NCI-H2081 (cell line): ENCODE data around the gene STAC.
"Not testable (repeated sequence)": the region's sequence is repeated elsewhere in the genome, so short reads cannot be mapped to it uniquely, and the experiment has no call there.

Experiments used
- DNase-seq, 2 experiments: peaks; one replicate each; lab custom pipeline; 2025; lab: John Stamatoyannopoulos, UW

The STAC gene

DNA sequence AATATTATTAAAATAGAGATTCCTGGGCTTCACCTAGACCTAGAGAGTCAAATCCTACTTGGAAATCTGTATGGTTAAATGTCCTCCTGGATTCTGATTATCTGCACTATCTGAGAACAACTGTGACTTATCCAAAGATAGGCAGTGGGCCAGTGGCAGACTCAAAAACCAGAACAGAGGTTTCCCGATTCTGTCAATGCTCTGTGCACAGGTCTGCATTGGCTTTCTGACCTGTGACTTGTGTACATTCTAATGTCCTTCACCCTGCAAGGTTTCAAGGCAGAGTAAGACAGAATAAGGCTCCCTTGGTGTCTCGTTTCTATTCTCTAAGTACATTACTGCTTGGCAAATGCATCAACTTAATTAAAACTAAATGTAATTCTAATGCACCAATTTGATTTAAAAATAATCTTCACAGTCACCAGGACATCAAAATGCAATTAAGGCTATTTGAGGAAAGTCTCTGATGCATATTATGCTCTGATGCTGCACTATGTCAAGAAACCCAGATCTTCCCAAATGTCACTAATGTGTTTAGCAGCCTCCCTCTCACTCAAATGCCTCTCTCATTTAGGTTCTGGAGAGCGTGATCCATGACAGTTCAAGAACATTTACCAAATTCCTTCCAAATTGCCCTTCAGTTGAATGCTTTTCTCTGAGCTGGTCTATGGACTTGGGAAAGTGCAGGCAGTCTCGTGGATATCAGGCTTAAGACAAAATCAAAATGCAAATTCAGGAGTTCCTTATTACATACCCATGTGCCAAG lies 140.1 kb downstream of the STAC start:
- DNase-seq: no peak

DNA sequence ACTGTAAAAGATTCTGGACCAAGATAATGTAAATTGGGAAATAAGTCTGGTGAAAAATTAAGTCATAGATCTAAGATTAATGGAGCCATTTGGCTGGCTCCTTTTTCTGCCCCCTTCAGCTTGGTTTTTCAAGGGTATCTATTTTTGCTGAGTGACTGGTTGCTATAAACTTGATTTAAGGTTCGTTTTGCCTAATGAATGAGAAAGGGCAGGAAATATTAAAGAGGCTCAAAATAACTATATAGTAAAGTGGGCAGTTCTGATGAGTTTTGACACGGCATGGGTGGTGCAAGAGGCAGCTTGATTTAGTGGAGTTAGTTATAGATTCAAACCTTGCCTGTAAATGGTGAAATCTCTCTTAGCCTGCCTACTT lies 140.7 kb downstream of the STAC start:
- no peak for DNase-seq

DNA sequence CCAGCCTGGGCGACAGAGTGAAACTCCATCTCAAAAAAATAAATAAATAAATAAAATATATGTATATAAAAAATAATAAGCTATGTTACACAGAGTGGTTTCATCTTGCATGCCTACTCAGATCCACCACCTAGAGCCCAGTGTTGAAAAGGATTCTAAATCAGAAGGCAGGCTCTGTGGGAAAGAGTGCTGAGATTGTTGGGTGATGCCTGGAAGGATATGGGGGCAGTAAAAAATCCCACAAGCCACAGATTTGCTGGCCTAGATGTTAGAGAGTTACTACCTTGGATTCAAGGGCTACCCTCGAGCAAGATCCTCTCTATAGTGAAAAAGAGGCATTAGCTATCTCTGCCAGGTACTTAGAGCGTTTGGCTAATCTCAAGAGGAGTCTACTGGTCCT lies 144.3 kb downstream of the STAC start:
- DNase-seq: no peak

DNA sequence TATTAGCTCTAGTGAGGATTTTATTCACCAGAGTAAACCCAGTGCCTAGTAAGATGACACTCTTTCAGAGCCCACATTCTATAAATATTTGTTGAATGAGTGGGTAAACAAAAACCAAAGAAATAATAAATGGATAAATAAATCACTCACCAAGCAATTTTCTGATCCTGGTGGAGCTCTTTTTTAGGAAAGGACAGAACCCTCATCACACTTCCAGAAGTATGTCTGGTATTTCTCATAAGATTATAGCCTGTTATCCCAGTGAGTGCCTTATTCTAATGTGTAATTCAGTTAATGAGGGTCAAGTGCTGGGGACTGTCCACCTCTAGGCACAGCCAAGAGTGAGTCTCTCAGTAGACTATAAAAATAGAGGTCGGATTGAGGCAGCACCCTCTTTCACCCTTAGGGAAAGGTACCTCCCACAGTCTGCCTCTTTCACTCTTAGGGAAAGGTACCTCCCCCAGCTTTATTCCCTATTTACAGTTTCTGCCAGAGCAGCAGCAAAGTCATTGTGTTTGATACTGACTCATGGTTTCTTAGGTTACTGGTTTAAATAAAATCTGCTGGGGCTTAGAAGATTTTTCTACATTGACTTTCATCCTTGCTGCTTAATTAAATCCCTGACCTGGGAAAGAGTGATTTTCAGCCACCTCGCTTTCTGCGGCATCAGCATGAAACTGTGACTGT lies 145.0 kb downstream of the STAC start:
- no peak for DNase-seq

DNA sequence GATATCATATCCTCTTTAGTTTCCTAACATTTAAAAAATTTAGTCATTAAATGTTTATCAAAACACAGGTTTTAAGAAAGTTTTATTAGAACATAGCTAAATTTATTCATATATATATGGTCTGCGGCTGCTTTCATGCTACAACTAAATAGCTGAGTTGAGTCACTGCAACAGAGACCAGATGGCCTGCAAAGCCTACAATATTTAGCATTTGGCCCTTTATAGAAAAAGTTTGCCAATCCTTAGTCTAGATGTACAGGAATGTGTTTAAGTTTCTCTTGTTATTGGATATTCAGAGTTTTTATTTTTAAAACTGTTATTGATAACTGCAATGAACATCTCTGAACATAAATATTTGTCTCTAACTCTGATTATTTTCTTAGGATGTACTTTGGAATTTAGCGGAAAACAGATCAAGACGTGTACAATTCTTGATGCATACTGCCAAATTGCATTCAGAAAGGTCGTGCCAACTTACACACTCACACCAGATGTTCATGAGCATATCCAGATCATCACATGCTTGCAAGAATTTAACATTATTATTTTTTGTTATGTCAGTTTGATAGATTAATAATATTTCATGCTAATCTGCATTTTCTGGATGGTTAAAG lies 157.9 kb downstream of the STAC start:
- no peak for DNase-seq

DNA sequence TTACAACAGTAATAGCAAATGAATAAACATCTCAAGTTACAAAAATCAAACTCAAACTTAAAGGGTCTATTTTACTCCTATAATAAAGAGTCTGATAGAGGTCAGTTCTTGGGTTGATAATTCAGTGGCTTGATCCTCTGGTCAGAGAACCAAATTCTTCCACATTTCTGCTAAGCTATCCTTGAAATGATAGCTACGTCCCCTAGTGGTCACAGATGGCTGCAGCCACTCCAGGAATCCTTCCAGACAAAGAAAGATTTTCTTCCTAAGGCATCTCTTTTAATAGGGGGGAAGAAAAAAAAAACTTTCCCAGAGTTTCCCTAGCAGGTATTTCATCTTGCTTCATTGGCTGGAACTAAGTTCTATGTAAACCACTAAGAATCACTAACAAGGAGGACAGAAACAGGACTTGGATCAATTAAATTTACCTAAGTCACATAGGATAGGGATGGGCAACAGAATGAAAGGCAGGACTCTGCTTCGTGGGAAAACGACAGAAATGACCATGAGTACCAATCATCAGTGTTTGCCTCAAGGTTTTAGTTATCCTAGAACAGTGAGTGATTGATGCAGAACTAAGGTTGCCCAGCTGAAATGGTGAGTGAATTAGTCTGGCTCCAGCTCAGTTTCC lies 160.7 kb downstream of the STAC start:
- peak in 1 of 2 experiments; percentile 33 for DNase-seq

DNA sequence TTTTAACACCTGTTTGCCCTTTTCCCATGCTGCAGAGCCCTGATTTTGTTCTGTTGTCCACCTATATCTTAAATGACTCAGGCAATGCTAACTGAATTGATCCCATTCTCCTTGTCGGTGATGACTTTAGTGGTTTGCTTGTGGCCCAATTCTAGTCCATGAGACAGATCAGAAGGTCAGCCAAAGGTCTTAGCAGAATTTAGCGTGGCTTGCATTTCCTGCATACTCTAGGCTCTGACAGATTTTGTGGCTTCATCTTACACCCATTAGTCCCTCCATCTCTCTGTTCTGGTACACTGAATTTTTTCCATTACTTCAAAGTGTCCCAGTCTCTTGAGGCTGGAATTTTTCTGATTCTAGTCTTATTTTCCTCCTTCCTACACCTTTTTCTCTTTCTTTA lies 161.9 kb downstream of the STAC start:
- DNase-seq: no peak

DNA sequence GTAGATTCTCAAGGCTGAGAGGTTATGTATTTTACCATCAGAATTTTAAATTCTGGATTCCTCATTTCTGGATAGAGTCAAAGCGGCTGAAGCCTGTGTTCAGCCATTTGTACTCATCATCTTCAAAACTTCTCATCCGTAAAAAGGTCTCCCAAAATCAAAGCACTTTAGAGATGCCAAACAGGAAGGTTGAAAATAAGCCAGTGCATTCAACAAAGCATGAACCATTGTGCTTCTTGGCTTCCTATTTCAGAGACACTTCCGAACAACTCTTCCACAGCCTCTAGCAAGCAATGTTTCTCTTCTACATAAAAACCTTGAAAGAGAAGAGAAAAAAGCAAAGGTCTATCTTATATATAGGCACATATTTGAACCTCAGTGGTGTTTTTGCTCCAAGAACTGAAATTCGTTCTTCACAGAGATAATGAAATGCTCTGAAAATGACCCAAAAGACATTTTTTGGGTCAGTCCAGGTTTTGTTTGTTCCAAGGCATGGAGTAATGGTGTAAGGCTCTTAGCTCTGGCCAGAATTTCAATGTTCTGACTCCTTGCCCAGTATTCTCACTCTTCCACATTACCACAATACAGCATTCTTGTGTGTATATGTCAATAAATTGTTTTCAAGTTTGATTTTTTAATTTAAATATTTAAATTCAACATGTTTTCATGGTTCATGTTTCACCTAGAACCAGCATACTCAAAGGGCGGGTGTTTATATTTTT lies 163.1 kb downstream of the STAC start:
- no peak for DNase-seq

DNA sequence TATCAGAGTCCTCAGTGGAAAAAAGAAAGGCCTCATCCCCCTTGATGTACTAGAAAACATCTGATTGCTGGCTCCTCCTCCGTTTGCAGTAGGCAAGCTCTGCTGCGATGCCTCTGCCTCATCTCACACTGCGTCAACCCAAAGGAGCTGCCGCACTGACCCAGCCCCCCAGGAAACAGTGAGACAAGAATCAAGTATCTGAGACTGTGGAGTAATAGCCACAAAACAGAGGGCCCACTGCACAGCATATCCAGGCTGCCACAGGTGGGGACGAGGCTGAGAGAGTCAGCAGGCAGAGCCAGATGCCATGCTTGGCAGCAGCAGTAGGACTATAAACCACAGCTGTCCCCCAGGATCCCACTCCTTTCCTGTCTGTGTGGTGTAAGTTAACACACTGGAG lies 165.9 kb downstream of the STAC start:
- no peak for DNase-seq

DNA sequence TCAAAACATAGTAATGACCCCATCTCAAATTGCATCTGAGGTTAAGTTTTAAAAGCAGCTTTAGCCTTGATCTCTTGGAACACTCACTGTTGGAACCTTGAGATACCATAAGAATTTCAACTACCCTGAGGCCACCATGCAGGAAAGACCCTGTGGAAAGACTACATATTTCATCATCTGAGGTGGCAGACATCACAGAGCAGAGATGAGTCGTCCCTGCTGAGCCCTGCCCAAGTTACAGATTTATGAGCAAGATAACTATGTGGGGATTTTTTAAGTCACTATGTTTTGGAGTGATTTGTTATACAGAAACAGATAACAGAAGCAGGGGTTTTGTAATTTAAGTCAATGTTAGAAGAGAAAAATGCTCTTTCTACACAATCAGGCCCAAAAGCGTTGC lies 168.4 kb downstream of the STAC start:
- DNase-seq: no peak

DNA sequence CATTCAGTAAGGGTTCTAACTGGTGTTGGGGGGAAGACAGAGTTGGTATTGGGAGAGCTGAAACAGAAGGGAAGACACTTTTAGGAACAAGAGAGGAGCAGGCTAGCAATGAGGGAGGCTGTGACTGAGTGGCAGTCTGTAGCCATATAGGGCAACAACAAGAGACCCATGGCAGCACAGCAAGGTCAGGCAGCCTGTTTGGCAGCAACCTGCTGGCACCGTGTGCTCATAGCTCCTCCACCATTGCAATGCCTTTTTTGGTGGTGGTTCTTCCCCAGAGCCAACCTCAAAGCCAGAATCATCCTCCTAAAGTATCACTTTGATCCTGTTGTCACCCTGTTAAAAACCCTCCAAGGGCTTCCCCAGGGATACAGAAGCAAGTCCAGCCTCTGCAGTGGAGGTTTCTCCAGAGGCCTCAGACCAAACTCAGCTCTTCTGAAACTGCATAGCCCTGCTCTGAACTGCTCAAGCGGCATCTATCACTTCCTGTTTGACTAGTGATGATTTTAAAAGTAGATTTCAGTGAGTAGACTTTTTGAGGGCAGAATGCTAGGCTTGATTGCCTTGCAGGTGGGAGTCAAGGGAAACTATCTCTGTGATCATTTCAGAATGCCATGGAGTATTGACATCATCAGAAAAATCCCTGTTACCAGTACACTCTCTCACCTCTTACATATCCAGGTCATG lies 176.9 kb downstream of the STAC start:
- DNase-seq: no peak

DNA sequence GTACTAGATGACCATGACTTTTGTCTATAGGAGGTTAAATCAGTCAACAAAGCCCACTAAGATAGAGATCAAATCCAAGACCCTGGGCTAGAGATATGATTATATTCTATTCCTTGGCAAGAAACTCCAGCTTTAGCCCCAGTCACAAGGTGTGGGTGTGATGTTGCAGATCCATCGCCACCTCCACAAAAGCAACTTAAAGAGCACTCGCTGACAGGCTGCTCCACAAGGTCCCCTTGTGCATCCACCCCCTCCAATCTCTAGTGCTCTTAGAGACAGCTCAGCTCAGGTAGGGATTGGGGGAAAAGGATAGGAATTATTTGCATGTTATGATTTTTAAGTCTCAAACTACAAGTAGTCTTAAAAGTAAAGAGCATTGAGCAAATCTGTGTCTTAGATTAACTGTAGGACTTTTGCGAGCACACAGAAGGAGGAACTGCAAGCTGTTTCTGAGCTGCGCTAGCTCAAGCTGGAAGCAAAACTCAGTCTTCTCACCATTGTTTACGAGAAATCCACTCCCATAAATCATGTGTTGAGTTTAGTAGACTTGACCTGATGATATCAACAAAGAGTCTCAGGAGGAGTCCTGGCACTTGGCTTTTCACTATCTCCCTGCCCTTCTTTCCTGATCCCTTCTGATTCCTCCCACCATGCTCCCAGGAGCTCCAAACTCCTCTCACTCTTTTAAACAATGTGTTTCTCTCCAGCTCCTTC lies 177.6 kb downstream of the STAC start:
- no peak for DNase-seq

DNA sequence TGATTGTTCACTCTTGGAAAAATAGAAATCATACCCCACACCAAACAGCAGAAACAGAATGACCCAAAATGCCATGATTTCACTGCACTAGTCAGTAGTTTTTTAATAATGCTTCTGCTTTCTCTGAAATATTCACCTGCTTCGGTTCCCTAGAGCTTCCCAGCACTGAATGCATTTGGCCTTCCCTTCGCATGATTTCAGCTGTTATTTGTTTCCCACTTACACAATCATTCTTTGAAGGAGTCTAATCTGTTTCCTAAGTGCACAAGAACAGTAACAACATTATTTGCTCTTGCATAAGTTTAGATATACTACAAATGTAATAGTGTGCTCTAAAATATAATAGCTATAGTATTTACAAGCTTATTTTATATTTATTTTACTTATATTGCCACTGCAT lies 178.7 kb downstream of the STAC start:
- no peak for DNase-seq

DNA sequence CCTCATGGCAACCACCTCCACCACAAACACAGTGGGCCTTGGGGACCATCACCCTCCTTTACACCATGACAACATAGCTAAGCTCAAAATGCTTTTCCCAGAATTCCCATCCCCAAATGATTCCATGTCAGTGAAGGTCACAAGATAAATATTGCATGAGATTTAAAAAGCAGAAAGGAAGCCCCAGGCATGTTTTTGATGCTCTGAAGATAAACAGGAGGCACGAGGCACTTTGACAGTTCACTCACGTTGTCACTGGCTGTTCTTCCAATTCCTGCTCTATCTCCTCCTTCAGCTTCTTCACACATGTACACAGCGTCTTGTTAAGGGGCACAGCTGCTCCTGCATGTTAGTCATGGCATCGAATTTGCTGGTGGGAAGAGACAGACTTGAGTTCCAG lies 180.4 kb downstream of the STAC start:
- DNase-seq: no peak

DNA sequence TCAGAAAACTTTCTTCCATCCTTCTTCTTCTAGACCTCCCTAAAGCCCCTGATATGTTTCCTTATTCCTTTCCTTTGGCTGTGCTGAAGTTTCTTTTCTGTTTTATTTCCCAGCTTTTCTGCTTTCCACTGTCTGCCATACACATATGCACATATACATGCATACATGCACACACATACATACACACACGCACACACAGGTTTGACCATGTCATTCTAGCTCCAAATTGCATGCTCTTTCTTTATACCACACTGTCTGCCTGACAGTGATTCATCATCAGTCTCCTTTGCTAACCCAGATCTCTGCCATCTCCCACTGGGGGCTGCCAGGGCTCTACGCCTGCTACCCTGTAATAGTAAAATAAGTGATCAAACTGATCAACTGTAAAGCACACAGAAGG lies 181.3 kb downstream of the STAC start:
- DNase-seq: no peak

DNA sequence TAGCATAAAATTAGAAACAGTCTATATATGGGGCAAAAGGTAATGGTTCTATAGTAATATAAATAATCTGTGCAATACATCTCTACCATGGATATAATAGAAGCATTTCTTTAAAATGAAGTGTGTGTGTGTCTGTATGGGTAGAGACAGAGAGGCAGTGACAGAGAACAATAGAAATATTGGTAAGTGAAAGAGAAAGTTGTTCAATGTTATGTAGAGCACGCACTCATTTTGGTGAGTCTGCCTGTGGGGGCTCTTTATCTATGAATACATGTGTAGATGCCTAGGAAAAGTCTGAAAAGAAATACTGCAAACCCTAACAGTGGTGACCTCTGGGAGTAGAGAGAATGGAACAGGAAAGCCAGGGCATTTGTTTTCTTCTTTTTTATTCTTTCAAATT lies 182.6 kb downstream of the STAC start:
- no peak for DNase-seq

DNA sequence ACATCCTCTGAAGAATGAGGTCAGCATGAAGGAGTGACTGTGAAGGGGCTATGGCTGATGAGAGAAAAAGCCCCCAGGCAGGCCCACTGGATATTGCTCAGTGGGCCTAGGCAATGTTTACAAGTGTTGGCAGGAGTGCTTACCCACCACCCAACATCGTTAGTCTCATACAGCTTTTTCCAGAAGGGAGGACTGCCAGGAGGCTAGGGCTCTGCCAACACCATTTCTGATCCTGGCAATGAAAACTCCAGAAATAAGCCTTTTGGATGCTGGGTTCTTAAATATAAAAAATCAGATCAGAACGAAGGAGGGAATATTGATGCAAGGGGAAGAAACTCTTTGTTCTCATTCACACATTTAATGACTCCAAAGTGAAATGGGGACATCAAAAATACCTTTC lies 194.9 kb downstream of the STAC start:
- DNase-seq: no peak

DNA sequence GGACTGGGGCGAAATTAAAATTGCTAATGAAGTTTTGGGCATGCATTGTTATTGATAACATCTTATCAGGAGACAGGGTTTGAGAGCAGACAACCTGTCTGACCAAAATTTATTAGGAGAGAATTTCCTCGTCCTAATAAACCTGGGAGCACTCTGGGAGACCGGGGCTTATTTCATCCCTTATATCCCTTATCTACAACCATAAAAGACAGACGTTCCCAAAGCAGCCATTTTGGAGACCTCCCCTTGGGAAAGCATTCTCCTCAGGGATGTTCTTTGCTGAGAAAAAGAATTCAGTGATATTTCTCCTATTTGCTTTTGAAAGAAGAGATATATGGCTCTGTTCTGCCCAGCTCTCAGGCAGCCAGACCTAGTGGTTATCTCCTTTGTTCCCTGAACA lies 198.1 kb downstream of the STAC start:
- DNase-seq: not testable (repeated sequence)

DNA sequence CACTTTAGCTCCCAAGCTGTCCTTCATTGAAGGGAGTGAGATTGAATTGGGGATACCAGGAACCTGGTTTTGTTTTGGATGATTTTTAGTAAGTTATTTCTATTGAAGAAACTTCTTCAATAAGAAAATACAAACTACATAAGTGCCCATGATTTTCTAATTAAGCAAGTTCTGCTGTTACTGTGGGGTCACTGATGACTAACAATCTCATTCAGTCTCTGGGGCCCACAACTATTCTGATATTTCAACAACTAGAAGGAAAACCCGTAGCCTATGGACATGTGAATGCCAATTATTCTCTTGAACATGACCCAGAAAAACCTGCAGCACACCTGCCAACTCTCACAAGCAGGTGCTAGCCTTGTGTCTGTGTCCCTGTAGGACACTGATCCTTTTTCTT lies 199.4 kb downstream of the STAC start:
- peak in 1 of 2 experiments; percentile 7 for DNase-seq

DNA sequence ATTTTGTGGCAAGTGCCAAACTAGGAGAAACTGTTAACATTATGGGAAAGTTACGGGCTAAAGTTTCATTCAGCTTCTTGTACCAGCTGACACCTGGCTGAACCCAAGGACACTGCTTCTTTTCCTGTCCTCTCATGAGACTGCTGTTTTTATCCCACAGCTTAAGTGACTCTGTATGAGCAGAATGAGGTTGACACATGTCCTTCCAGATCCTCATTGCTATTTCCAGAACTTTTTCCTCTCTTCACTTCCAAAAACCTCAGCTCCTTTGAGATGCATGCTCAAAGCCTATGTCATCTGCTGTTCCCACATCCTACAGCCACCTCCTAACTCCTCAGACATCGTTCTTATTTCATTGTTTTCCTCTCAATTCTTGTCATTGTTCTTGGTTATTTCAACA lies 200.4 kb downstream of the STAC start:
- no peak for DNase-seq

DNA sequence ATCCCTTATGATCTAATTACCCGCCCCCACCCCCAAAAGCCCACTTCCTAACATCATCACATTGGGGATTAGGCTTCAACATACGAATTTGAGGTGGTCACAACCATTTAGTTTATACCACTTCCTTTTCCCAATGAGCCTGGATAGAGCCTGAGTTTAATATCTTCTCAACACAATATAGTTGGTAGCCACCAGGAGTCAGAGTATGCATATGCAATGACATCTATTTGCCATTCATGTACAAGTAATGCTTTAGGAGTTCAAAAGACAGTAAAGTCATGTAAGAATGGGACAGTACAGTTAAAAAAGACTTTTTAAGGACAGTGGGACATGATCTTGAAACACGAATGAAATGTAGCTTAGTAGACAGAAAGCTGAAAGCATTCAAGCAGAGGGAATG lies 211.7 kb downstream of the STAC start:
- DNase-seq: no peak
